NCI-H524 (cell line): Measurements from ENCODE around the gene PRRG2.
"Not testable (repeated sequence)": the region's sequence is repeated elsewhere in the genome, so short reads cannot be mapped to it uniquely, and the experiment has no call there.

ENCODE experiments used
- DNase-seq, 2 experiments: peaks; one replicate each; lab custom pipeline; 2025; lab: John Stamatoyannopoulos, UW

Gene PRRG2

DNA sequence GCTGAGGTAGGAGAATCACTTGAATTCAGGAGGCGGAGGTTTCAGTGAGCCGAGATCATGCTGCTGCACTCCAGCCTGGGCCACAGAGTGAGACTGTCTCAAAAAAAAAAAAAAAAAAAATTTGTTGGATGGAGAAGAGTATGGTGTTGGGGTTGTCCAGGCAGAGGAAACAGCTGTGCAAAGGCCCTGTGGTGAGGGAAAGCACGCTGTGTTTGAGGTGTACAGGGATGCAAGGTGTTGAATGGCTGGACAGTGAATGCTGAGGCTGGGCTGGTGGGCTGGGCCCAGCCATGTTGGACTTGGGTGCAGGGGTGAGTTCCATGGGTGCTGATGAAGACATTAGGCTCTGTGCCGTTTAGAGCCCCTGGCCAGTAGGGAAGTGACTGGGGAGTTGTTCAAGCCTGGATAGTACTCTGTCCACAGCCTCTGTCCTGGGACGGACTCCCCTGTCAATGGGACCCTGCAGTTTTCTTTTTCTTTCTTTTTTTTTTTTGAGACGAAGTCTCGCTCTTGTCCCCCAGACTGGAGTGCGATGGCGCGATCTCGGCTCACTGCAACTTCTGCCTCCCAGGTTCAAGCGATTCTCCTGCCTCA is 28.5 kb downstream of the PRRG2 start:
- DNase-seq, result no peak

DNA sequence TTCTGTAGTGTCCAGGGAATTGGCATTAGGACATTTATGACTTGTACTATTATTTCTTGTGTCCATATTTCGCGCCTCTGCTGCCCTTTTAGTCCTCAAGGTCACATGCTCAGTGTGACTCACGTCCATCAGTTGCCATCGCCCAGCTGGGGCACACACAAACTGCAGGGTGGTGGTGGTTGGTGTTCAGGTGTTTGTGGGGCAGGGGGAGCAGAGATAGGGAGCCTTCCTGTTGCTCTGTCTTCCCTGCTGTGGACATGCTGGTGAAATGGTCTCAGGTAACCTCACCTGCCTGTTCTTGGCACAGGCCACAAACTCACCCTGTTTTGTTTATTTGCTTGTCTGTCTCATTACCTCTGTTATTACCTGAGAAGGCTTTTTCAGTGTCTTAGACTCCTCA is 32.3 kb downstream of the PRRG2 start:
- no peak for DNase-seq

DNA sequence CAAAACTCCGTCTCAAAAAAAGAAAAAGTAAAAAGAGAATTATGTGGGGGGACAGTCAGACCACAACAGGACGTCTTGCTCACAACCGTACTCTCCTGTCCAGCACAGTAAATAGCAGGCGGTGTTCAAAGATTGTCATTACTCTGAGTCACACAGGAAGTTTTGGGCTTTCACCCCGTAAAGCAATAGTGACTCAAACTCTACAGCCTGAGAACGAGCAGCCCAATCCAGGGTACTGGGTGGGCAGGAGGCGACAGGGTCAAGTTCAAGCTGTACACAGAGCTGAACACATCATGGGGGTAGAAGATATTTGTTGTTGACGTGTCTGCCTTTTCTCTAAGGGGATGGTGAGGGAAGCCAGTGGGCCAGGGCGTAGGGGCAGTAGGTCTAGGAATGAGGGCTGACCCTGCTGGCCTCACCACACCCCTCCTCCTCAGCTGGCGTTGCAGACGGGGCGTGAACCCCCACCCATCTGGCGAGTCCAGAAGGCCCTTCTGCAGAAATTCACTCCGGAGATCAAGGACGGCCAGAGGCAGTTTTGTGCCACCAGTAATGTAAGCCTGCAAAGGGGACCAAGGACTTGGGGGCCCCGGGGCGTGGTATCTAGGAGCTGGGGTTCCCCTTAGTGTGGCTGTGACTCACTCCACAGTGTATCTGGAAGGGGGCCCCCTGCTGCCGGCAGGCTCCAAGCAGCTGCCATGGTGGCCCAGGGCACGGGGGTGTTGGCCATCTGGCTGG is 33.1 kb downstream of the PRRG2 start:
- no peak for DNase-seq

DNA sequence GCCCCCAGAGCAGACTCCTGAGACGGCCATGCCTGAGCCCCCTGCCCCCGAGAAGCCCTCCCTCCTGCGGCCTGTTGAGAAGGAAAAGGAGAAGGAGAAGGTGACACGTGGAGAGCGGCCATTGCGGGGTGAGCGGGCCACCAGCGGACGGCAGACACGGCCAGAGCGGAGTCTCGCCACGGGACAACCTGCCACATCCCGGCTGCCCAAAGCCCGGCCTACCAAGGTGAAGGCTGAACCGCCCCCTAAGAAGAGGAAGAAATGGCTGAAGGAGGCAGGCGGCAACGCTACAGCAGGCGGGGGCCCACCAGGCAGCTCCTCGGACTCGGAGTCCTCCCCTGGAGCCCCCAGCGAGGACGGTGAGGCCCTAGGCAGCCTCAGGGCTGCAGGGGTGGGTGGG is 34.7 kb downstream of the PRRG2 start:
- DNase-seq, result no peak

DNA sequence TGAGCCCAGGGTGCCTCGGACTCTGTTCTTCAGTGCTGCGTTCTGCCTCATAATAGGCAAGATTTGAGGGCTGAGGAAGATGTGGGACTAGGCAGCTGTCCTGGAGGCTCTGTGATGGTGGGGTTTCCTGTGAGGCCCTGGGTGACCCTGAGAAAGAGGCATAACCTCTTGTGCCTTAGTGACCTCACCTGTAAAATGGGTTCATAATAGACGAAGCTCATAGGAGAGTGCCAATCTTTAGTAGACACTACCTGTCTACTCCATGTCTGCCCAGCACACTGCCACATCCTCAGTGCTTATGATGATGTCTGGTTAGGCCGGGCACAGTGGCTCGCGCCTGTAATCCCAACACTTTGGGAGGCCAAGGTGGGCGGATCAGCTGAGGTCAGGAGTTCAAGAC is 35.4 kb downstream of the PRRG2 start:
- DNase-seq, result no peak

DNA sequence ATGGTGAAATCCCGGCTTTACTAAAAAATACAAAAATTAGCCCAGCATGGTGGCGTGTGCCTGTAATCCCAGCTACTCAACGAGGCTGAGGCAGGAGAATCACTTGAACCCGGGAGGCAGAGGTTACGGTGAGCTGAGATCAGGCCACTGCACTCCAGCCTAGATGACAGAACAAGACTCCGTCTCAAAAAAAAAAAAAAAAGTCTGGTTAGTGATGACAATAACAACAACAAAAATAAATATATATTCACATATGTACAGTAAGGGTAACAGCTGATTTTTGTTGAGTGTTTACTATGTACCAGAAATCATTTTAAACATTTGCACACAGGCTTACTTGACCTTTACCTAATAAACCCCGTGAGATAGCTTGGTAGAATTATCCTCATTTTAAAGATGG is 35.8 kb downstream of the PRRG2 start:
- no peak for DNase-seq

DNA sequence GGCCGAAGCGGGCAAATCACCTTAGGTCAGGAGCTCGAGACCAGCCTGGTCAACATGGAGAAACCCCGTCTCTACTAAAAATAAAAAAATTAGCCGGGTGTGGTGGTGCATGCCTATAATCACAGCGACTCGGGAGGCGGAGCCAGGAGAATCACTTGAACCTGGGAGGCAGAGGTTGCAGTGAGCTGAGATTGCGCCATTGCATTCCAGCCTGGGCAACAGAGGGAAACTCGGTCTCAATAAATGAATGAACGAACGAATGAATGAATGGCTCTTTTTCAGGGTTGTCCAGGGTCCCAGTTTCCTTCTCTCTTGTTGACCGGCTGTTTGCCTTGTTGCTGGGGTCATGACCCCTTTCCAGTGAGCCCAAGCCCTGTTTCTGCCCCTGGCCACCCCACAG is 36.7 kb downstream of the PRRG2 start:
- not testable (repeated sequence) for DNase-seq

DNA sequence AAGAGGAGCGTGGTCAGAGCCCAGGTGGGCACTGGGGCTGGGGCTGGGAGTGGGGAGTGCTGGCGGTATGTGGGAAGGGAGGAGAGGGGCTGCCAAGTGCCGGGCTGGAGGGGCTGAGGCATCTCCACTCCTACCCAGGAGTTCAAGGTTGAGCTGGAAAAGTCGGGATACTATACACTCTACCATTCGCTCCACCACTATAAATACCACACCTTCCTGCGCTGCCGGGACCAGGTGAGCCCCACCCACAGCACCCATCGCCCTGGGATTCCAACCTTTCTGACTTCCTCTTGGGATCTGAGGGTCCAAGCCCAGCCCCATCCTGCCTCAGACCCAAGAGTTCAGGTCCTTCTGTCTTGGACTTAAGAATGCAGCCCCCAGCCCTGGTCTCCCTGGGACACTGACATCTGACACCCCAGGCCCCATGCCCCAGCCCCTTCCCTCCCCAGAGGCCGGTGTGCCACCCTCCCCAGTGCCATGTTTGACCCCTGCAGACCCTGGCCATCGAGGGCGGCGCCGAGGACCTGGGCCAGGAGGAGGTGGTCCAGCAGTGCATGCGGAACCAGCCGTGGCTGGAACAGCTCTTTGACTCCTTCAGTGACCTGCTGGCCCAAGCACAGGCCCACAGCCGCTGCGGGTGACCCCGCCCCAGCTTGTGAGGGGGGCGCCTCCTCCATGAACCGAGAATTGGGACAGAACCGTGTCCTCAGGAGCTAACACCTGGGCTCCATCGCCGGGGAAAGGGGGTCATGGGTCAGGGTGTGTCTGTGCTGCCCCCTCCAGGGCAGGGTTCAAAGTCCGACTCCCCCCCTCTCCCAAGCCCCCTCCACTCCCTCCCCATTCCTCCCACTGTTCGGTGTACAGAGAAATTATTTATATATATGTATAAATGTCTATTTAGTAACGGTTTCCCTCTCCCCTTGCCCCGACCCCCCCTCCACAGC is 44.1 kb downstream of the PRRG2 start:
- no peak for DNase-seq

DNA sequence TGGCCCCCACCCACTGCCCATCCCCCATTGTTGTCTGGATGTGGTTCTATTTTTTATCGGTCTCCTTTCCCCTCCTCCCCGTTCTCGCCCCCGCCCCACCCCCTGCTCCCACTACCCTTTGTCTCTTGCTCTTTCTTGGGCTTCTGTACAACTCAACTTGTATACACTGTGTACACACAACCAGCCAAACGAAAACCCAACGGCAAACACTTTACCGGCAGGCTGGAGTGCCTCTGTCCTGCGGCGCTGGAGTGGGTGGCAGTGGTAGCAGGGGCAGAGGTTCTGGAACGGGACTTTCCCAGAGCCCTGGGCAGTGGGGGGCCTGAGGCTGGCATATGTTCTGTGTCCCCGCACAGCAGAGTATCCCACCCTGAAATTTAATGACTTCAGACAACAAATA is 45.1 kb downstream of the PRRG2 start:
- no peak for DNase-seq

DNA sequence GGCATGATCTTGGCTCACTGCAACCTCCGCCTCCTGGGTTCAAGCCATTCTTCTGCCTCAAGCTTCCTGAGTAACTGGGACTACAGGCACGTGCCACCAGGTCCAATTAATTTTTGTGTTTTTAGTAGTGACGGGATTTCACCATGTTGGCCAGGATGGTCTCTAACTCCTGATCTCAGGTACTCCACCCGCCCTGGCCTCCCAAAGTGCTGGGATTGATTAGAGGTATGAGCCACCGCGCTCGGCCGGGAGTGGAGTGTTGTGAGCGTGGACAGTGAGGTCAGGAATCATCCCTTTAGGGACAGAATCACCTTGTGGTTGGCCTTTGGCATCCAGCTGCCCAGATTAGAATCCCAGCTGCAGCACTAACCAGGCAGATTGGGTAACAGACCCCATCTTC is 48.5 kb downstream of the PRRG2 start:
- DNase-seq, result no peak

DNA sequence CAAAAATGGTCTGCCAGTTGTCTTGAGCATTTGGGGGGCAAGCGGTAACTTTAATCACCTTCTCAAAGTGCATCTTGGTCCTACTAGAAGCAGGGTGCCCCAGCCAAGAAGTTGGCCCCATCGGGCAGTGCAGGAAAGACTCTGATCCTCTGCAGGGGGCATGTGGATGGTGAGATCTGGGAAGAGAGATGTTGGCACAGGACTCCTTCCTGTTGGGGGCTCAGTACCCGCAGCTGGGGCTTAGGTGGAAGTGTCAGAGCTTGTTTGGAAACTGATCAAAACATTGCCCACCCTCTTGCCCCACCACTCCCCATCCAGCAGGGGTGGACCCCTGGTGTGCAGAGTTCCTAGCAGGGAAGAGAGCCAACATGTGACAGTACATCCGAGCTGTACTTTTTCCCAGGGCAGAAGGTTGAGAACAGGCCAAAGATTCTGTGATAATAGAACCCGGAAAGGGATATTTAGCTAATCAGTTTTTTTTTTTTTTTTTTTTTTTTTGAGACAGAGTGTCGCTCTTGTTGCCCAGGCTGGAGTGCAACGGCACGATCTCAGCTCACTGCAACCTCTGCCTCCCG is 50.0 kb downstream of the PRRG2 start:
- no peak for DNase-seq

DNA sequence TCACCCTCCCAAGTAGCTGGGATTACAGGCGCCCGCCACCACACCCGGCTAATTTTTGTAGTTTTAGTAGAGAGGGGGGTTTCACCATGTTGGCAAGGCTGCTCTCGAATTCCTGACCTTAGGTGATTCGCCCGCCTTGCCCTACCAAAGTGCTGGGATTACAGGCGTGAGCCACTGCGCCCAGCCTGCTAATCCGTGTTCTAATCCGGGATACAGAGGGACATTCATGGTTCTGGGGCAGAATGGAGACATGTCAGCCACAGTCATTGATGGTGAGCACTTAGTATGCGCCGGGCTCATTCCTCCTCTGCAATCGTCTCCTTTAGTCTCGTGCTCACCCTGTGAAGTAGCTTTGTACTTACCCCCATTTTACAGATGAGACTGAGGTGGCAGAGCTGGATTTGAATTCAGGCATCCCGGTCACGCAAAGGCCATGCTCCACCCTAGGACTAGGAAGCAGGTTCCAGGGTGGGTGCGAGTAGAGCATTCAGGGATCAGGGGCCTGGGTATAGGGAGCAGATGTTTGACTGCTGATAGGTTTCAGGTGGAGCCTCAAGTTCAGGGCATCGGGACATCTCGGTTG is 50.6 kb downstream of the PRRG2 start:
- DNase-seq, result no peak

DNA sequence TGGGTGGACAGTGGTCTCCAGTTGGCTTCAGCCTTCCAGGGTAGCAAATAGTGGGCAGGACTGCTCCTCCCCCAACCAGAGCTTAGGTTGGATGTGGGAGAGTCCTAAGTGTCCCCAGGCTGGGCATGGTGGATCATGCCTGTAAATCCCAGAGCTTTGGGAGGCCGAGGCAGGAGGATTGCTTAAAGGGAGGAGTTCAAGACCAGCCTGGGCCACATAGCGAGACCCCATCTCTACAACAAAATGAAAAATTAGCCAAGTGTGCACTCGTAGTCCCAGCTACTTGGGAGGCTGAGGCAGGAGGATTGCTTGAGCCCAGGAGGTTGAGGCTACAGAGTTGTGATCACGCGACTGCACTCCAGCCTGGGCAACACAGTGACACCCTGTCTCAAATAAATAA is 51.5 kb downstream of the PRRG2 start:
- no peak for DNase-seq

DNA sequence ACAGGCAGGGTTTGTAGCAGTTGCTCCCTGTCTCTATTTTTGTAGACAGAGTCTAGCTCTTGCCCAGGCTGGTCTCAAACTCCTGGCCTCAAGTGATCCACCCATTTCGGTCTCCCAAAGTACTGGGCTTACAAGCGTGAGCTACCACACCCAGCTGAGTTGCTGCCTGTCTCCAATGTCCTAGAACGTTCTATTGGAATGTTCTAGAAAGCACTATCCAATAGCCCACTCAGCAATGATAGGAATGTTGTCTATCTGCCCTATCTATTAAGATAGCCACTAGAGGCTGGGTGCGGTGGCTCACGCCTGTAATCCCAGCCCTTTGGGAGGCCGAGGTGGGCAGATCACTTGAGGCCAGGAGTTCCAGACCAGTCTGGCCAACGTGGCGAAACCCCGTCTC is 52.2 kb downstream of the PRRG2 start:
- DNase-seq, result not testable (repeated sequence)

DNA sequence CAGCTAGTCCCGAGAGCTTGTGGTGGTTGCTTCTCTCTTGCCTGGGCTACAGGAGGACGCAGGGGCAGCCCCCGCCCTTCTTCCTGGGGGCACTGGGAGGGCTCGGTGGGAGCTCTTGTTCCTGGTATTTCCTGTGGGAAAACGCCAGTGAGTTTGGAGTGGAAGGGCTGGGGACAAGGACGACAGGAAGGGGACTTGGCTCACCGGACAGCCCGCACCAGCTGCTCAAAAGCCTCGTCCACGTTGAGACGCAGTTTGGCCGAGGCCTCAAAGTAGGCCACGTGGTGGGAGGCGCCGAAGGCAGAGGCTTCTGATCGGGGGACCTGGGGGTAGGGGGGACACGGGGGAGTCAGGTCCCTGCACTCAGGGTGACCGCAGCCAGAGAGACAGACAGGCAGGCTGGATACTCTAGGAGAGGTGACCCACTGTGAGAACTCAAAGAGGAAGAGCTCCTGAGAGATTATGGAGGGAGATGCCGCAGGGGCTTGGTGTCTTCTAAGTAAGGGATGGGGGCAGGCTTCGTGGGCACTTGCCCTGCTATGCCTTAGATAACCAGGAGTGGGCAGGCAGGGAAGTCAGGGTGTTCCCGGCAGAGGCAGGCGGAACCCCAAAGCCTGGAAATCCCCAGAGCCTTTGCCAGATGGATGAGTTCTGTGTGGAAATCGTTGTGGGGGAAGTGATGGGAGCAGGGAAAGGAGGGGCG is 54.6 kb downstream of the PRRG2 start:
- peak in 1 of 2 experiments; percentile 34 for DNase-seq

DNA sequence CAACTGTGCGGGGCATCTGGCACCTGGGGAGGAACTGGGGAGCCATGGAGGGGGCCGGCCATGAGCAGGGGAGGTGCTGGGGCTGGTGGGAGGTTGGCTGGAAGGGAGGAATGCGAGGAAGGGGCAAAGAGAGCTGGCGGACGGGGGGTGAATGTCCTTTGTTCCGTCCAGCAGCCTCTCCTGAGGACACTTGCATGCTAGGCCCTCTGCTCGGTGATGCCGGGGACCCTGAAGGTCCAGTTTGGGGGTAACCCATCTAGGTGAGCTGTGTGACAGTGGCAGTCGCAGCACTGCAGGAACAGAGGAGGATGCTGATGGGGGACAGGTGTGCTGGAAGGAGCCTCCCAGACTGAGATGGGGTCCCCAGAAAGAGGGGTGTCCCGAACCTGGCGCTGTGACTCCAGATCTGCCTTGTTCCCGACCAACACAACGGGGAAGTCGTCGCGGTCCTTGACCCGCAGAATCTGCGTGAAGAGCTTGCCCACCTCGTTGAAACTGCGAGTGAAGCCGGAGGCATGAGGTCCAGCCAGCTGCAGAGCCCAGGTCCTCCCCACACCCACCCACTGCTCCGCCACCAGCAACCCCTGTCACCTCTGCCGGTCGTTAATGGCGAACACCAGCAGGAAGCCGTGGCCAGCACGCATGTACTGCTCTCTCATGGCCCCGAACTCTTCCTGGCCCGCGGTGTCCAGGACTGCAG is 55.3 kb downstream of the PRRG2 start:
- DNase-seq, result no peak

DNA sequence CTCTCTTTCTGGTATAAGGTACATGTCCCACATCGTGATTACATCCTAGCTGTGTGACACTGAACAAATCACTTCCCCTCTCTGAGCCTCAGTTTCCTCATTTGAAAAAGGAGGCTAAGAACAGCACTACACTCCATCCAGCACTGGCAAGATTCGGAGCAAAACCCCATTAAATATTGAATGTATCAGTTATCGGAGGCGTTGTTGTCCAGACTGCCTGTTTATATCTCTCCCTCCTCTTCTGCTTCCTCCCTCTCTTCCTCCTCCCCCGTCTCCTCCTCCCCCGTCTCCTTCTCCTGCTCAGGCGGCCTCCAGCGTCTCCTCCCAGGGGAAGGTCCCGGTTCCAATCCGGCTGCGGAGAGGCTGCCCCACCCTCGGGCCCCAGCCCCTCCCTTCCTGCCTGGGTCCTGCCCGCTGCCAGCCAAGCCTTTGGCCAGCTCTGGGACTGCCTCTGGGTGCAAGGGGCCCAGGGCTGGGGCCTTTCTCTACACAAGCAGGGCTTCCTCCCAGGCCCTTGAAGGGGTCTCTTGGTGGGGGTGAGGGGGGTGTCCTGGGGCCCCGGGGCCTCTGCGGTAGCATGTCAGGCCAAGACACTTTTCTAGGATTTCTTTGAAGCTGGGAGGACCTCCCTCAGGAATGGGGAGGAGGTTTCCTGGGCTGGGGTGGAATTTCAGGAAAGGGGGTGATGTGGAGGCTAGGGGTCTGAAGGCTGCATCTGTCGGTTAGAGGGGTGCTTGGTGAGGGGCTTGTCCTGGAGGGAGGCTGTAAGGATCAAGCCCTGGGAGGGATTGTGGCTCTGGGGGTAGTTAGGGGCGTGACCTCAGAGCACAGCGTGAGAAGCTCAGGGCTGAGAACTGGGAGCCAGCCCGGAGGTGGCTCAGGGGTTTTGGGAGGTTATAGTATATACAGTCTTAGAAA is 57.0 kb downstream of the PRRG2 start:
- DNase-seq, result no peak

DNA sequence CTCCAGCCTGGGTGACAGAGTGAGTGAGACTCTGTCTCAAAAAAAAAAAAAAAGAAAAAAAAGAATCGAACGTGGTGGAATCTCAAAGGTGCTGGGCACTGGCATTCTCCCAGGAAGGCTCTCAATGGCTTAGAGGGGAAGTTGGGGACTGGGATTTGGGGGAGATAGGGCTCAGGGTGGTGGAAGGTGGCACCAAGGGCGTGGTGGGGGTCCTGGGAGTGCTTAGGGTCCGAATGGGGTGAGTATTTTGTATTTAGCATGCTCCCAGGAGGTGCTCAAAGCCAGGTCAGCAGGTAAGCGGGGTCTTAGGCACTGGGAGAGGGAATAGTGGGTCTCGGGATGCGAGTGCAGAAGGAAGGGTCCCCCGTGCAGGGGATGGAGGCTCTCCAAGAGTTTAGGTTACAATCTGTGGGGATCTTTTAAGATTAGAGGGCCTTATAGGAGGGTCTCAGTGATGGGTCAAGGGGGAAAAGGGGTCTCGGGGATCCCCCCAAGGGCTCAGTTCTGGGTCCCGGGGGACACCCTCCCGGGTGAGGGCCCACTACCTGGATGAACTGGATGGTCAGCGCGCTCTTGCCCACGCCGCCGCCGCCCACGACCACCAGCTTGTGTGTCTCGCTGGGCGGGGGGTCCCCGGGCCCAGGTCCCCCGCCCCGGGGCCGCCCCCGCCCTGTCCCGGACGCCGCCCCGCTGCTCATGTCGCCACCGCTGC is 58.4 kb downstream of the PRRG2 start:
- peak in 1 of 2 experiments; percentile 53 for DNase-seq
